ENCODE measurements around the gene BTBD9.
"Not testable (repeated sequence)": the region's sequence is repeated elsewhere in the genome, so short reads cannot be mapped to it uniquely, and the experiment has no call there.

BTBD9 gene

DNA sequence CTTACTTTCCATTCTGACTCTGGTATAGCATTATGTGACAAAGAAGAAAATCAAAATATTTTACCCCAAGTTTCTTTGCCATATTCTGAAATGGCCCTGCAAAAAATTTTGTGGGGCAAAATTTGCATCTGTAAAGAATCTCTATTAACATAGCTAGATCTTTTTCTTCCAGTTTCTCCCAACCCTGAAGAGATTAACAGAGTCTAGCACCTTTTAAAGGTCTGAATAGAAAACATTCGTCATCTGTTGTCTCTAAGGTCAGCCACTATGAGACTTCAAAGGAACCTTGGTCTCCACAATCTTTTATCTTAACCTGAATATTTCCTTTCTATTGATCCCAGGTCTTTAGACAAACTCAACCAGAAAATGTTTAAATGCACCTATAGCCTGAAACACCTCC is 205.7 kb downstream of the BTBD9 start:
- no peaks in the 10 kb centered on the region for H3K36me3 Mint-ChIP-seq (ENCODE audit: low read depth)
- H3K9me3 Mint-ChIP-seq, result no peaks in the 10 kb centered on the region
- H3K27me3 Mint-ChIP-seq (ENCODE audit: low read depth), result no peaks in the 10 kb centered on the region
- DNase-seq (ENCODE audit: low spot score), result no peak
- H3K4me1 Mint-ChIP-seq (ENCODE audit: low read depth), result peaks cover 5% of the 10 kb centered on the region
- H3K4me3 Mint-ChIP-seq, result no peak overlapping the region
- no peak overlapping the region for H3K27ac Mint-ChIP-seq

DNA sequence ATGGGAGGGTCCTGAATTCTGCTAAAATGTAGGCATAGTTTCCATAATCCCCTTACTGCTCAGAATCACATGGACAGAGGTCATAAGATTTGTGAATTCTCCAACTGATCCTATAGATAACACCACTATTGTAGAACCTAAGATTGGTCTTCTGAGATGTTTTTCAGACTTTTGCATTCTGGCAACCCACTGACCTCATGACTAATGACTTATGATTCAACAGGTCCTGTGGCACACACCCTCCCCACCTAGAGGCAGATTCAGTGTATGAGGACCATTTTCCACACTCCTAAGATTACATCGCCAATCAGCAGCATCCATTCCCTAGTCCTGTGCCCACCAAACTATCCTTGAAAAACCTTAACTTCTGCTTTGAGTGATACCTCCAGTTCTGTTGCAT is 207.2 kb downstream of the BTBD9 start:
- H3K36me3 Mint-ChIP-seq (ENCODE audit: low read depth), result no peaks in the 10 kb centered on the region
- no peaks in the 10 kb centered on the region for H3K27me3 Mint-ChIP-seq (ENCODE audit: low read depth)
- no peak overlapping the region for H3K4me3 Mint-ChIP-seq
- H3K27ac Mint-ChIP-seq, result no peak overlapping the region
- no peaks in the 10 kb centered on the region for H3K9me3 Mint-ChIP-seq
- no peak for DNase-seq (ENCODE audit: low spot score)
- peaks cover 5% of the 10 kb centered on the region for H3K4me1 Mint-ChIP-seq (ENCODE audit: low read depth)

DNA sequence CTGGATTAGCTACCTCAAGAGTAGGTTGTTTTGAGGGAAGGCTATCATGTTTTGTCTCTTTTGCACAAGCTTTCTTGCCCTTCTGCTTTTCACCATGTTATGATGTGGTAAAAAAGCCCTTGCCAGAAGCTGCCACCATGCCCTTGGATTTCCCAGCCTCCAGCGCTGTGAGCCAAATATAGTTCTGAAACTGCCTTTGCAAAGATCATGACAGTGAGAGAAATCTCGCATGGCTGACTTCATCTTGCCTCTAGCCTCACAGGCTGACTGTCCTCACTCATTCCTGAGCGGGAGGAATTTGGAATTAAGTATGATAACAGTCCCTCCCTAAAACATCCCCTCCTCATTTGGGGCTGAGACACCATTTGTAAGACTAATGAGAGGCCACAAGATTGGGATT is 207.7 kb downstream of the BTBD9 start:
- no peaks in the 10 kb centered on the region for H3K9me3 Mint-ChIP-seq
- H3K27me3 Mint-ChIP-seq (ENCODE audit: low read depth), result no peaks in the 10 kb centered on the region
- H3K36me3 Mint-ChIP-seq (ENCODE audit: low read depth), result no peaks in the 10 kb centered on the region
- DNase-seq (ENCODE audit: low spot score), result no peak
- no peak overlapping the region for H3K4me3 Mint-ChIP-seq
- no peak overlapping the region for H3K27ac Mint-ChIP-seq
- H3K4me1 Mint-ChIP-seq (ENCODE audit: low read depth), result peaks cover 3% of the 10 kb centered on the region

DNA sequence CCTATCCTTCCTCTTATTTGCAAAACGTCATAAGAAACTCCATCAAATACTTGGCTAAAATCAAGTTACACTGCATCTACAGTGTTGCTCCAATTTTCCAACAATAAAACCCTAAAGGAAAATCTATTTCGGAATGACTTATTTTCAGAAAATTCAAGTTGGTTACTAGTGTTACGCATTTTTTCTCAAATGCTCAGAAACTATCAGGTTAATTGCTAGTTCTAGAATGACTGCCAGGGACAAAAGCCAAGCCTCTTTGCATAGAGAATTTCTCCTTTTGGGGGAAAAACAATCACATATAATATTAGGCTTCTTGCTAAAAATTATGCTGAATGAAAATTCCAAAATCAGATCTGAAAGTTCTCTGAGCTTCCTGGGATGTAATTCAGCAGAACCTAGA is 210.2 kb downstream of the BTBD9 start:
- Mint-ChIP-seq H3K4me3 (no peak overlapping the region), H3K9me3 (no peaks in the 10 kb centered on the region), H3K27ac (no peak overlapping the region), H3K27me3 (ENCODE audit: low read depth) (no peaks in the 10 kb centered on the region), H3K4me1 (ENCODE audit: low read depth) (no peaks in the 10 kb centered on the region), H3K36me3 (ENCODE audit: low read depth) (no peaks in the 10 kb centered on the region)
- DNase-seq (ENCODE audit: low spot score), result no peak

DNA sequence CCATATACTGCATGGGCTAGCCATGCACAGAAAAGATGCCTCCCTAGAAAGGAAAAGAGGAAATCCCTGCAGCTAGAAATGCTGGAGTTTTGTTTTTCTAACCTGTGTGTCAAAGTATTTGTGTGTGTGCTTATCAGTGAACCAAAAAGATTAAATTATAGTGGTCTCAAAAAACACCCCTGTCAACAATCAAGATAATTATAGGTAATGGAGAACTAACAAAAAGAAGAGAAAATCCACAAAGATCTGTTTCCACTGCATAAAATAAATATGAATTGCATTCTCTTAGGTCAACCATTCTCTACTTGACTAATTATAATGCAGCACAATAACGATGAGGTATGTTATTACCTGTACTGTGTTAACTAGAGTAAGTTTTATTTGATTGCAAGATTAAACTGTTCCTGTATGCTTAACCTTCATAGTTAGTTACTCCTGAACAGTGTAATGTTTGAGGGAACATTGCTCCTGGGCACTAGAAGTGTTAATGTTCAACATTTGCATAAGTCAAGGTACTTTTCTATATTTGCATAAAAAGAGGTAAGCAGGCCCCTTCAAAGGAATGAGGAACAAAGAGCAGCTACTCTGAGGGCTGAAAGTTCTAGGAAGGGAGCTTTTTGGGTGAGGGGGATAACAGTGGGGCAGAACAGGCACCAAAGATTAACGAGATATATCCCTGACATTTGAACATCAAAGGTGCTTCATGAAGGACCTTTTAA is 212.1 kb downstream of the BTBD9 start:
- Mint-ChIP-seq H3K4me1 (ENCODE audit: low read depth) (no peaks in the 10 kb centered on the region), H3K4me3 (no peak overlapping the region), H3K27me3 (ENCODE audit: low read depth) (no peaks in the 10 kb centered on the region), H3K36me3 (ENCODE audit: low read depth) (no peaks in the 10 kb centered on the region), H3K9me3 (no peaks in the 10 kb centered on the region), H3K27ac (no peak overlapping the region)
- DNase-seq (ENCODE audit: low spot score), result no peak

DNA sequence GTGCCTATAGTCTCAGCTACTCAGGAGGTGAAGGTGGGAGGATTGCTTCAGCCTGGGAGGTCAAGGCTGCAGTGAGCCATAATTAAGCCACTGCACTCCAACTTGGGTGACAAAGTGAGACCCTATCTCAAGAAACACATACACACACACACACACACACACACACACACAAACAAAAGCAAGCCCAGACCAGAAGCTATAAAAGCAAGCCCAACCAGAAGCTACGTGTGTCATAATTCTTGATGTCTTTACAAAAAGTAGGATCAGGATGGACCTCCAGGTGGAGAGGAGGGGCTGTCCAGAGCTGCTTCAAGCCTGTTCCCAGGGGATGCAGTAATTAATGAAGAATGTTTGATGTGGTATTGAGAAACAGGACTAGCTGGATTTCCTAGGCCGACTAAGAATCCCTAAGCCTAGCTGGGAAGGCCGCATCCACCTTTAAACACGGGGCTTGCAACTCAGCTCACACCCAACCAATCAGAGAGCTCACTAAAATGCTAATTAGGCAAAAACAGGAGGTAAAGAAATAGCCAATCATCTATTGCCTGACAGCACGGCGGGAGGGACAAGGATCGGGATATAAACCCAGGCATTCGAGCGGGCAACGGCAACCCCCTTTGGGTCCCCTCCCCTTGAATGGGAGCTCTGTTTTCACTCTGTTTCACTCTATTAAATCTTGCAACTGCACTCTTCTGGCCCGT is 213.8 kb downstream of the BTBD9 start:
- not testable (repeated sequence) for H3K27me3 Mint-ChIP-seq (ENCODE audit: low read depth); H3K4me1 Mint-ChIP-seq (ENCODE audit: low read depth); DNase-seq (ENCODE audit: low spot score); H3K4me3 Mint-ChIP-seq; H3K36me3 Mint-ChIP-seq (ENCODE audit: low read depth); H3K27ac Mint-ChIP-seq; H3K9me3 Mint-ChIP-seq

DNA sequence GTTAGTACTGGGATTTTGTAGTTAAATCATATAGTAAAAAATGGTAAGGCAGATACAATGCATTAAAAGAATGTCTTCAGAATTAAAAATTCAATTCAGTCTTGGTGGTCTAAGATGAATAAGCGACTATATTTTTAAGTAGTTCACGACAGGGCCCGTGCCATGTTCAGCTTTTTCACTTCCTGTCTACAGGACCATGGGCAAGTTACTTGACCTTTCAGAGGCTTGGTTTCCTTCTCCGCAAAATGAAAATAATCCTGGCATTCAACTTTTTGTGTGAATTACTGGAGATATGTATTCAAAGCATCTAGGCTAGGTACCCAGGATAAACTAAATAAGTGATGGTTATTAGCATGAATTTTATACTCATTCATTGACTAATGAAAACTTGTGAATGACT is 216.0 kb downstream of the BTBD9 start:
- Mint-ChIP-seq H3K27me3 (ENCODE audit: low read depth) (no peaks in the 10 kb centered on the region), H3K9me3 (no peaks in the 10 kb centered on the region), H3K36me3 (ENCODE audit: low read depth) (no peaks in the 10 kb centered on the region), H3K4me1 (ENCODE audit: low read depth) (no peaks in the 10 kb centered on the region), H3K4me3 (no peak overlapping the region), H3K27ac (no peak overlapping the region)
- DNase-seq (ENCODE audit: low spot score), result no peak

DNA sequence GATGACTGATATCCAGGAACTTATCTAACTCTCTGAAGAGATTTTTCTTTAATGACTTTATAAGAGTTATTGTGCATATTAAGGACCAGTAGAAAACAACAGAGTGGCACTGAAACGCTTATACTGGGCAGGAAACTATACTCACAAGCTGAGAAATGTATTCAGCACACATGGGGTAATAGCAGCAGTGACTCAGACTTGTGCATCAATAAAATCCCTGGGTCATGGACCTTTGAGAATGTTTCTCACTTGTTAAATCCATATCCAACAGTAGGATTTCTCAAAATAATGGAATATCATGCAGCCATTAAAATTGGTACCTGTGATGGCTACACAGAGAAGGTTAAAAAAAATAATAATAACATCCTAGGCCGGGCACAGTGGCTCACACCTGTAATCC is 219.5 kb downstream of the BTBD9 start:
- Mint-ChIP-seq H3K36me3 (ENCODE audit: low read depth) (no peaks in the 10 kb centered on the region), H3K4me3 (no peak overlapping the region), H3K27me3 (ENCODE audit: low read depth) (no peaks in the 10 kb centered on the region), H3K27ac (no peak overlapping the region), H3K9me3 (no peaks in the 10 kb centered on the region), H3K4me1 (ENCODE audit: low read depth) (no peaks in the 10 kb centered on the region)
- no peak for DNase-seq (ENCODE audit: low spot score)

DNA sequence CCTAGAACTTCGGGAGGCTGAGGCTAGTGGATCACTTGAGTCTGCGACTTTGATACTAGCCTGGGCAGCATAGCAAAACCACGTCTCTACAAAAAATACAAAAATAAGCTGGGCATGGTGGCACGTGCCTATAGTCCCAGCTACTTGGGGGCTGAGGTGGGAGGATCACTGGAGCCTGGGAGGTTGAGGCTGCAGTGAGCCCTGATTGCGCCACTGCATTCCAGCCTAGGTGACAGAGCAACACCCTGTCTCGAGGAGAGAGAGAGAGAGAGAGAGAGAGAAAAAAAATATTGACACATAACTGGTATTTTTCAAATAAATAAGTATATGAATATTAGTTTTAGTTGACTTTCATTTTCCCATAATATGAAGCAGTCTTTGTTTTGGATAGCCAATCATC is 222.2 kb downstream of the BTBD9 start:
- no peaks in the 10 kb centered on the region for H3K4me1 Mint-ChIP-seq (ENCODE audit: low read depth)
- no peaks in the 10 kb centered on the region for H3K9me3 Mint-ChIP-seq
- H3K4me3 Mint-ChIP-seq, result no peak overlapping the region
- DNase-seq (ENCODE audit: low spot score), result no peak
- no peak overlapping the region for H3K27ac Mint-ChIP-seq
- H3K36me3 Mint-ChIP-seq (ENCODE audit: low read depth), result no peaks in the 10 kb centered on the region
- H3K27me3 Mint-ChIP-seq (ENCODE audit: low read depth), result no peaks in the 10 kb centered on the region

DNA sequence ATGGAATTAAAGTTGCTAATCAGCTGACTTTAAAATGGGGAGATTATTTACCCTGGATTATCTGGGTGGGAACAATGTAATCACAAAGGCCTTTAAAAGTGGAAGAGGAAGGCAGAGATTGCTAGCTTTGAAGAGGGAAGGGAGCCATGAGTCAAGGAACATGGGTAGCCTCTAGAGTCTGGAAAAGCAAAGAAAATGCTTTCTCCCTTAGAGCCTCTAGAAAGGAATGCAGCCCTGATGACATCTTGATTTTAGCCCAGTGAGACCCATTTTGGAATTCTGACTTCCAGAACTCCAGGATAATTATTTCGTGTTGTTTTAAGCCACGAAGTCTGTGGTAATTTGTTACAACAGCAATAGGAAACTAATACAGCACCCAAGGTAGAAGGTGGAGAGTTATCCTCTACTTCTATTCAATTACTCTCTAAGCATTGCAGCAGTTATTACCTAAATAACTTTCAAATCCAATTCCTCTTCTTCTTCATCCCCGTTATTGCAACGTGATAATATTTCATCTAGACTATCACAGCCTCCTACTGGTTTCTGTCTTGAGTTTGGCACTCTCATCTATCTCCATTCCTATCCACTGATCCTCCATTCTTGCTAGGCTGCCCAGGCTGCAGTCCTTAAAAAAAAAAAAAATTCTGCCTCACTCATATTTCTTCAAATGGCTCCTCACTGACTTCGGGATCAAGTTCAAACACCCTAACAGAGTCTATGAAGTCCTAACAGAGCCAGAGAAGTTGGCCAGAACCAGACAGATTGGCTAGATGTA is 224.3 kb downstream of the BTBD9 start:
- H3K36me3 Mint-ChIP-seq (ENCODE audit: low read depth), result no peaks in the 10 kb centered on the region

DNA sequence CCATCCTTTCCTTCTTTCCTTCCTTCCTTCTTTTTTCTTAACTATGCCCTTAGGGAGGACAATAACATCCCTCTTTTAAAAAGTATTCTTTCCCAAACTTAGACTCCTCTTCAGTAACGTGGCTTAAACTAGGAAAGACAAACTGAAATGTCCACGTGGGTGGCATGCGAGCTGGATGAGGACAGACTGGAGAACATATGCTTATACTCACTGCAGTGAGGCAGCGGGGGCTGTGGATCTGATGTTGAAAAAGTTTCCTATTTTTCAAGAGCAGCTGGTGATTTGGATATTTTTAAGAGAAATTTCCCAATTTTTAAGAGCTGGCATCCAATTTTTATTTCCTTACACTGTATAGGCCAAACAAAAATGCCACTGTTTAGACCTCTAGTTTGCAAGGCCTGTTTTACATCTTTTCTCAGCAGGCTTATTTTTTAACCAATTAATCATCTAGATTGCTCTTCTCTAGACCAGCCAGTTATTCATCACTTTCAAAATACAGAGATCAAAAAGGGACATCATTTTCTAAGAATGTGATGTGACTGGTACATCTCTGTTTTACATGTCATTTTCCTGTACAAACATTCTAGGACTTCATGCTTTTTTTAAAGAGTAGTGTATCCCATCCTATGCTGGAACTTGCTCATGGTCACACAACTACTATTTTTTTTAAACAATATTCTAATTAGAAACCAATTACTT is 226.5 kb downstream of the BTBD9 start:
- Mint-ChIP-seq H3K9me3 (no peaks in the 10 kb centered on the region), H3K27ac (no peak overlapping the region), H3K4me3 (no peak overlapping the region), H3K27me3 (ENCODE audit: low read depth) (no peaks in the 10 kb centered on the region), H3K36me3 (ENCODE audit: low read depth) (no peaks in the 10 kb centered on the region), H3K4me1 (ENCODE audit: low read depth) (no peaks in the 10 kb centered on the region)
- DNase-seq (ENCODE audit: low spot score), result no peak

More for the DNA sequence above, 224.3 kb downstream of the BTBD9 start:
- H3K27ac Mint-ChIP-seq, result no peak overlapping the region
- no peak for DNase-seq (ENCODE audit: low spot score)
- H3K4me3 Mint-ChIP-seq, result no peak overlapping the region
- no peaks in the 10 kb centered on the region for H3K27me3 Mint-ChIP-seq (ENCODE audit: low read depth)
- H3K4me1 Mint-ChIP-seq (ENCODE audit: low read depth), result no peaks in the 10 kb centered on the region
- no peaks in the 10 kb centered on the region for H3K9me3 Mint-ChIP-seq

DNA sequence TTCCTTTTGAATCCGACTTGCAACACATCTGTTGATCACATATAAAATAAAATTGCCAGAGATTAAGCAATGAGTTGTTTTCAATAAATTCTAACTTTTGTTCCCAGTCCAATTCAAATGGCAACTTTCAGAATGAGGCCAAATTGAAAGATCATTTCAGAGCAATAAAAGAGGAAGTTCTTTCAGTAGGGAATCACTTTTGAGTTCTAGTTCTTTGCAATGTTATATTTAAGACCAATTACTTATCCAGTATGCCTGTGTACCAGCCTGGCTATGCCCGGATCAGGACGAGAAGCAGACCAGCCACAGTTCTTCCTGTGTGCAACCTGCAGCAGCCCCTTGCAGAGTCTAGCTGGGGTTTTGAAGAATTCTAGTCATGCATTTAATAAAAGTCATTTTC is 232.5 kb downstream of the BTBD9 start:
- Mint-ChIP-seq H3K36me3 (ENCODE audit: low read depth) (no peaks in the 10 kb centered on the region), H3K4me3 (no peak overlapping the region), H3K27ac (no peak overlapping the region), H3K27me3 (ENCODE audit: low read depth) (no peaks in the 10 kb centered on the region), H3K9me3 (no peaks in the 10 kb centered on the region), H3K4me1 (ENCODE audit: low read depth) (no peaks in the 10 kb centered on the region)
- no peak for DNase-seq (ENCODE audit: low spot score)

DNA sequence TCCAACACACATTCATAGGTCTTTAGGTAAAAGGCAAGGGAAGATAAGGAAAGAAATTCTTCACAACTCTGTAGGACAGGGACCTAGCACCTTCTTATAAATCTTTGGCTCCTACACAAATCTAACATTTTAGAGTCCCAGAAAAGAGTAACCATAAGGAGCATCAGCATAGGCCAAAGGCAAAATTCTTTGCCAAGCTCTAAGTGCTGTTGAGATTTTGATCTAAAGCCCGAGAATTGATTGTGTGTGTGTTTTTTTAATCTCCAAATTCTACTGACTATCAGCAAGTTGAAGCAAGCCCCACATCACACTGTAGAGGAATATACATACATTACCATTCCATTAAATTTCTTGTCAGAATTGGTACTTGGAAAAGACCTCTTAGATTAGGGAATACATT is 233.6 kb downstream of the BTBD9 start:
- H3K27me3 Mint-ChIP-seq (ENCODE audit: low read depth), result no peaks in the 10 kb centered on the region
- H3K36me3 Mint-ChIP-seq (ENCODE audit: low read depth), result no peaks in the 10 kb centered on the region
- no peaks in the 10 kb centered on the region for H3K9me3 Mint-ChIP-seq
- H3K4me1 Mint-ChIP-seq (ENCODE audit: low read depth), result no peaks in the 10 kb centered on the region
- no peak overlapping the region for H3K27ac Mint-ChIP-seq
- no peak overlapping the region for H3K4me3 Mint-ChIP-seq
- no peak for DNase-seq (ENCODE audit: low spot score)
